Left lung (tissue), 10 donors: ENCODE data around the gene IL1R2. TPM values are rescaled to one million over a fixed set of nuclear protein-coding genes. Genes with fewer than 3 reads are reported as not detected.

Experiments used
- ATAC-seq: fragments of 200-7000 bp; cut with Tn5 transposase; one replicate; pipeline ENCODE4 v1.9.1; 2020; ENCODE audit warnings: moderate library complexity
- DNase-seq, 4 donors: peaks; one replicate each; pipeline ENCODE4 v3.0.0-alpha.2; 2013 to 2020
- H3K27ac ChIP-seq, 2 donors: fragments of 200-600 bp; sonication (generic) in 1 of 2; one replicate each; pipeline versions ENCODE4 v1.5.0 to v1.8.0; 2020 to 2021
- H3K27me3 ChIP-seq, 2 donors: fragments of 200-600 bp; sonication (generic) in 1 of 2; one replicate each; pipeline versions ENCODE4 v1.5.0 to v1.8.0; 2020 to 2021
- H3K36me3 ChIP-seq, 2 donors: fragments of 200-600 bp; sonication (generic) in 1 of 2; one replicate each; pipeline versions ENCODE4 v1.5.0 to v1.8.0; 2020 to 2021
- H3K4me1 ChIP-seq, 2 donors: fragments of 200-600 bp; one replicate each; pipeline ENCODE4 v1.8.0; 2021
- H3K4me3 ChIP-seq, 2 donors: fragments of 200-600 bp; sonication (generic) in 1 of 2; one replicate each; pipeline versions ENCODE4 v1.5.0 to v1.8.0; 2020 to 2021; ENCODE audit warnings: mild to moderate bottlenecking in 1 of 2
- H3K9me3 ChIP-seq, 2 donors: fragments of 200-600 bp; sonication (generic) in 1 of 2; one replicate each; pipeline versions ENCODE4 v1.5.0 to v1.8.0; 2020 to 2021
- CTCF ChIP-seq, 2 donors: fragments of 200-600 bp; sonication (generic) in 1 of 2; IDR thresholded peaks; one replicate each; pipeline versions ENCODE4 v1.5.0 to v1.8.0; 2021; ENCODE audit warnings: antibody characterized with exemption in 2 of 2
- intact Hi-C, 2 donors: fragments of 100-400 bp; cut with DNase I; formaldehyde crosslinking; loops; one replicate each; pipeline versions ENCODE4 v1.11.2 to v1.14.2; 2022
- polyA plus RNA-seq, 6 donors: library from polyadenylated mRNA; unstranded; fragments of 120-200 nt; gene quantifications; one replicate each; pipeline ENCODE4 v1.2.1, GENCODE V29; 2013; ENCODE audit not compliant: insufficient read length in 6 of 6
- total RNA-seq, 2 donors: library from RNA; stranded (reverse); fragmentation: NEBNext Ultra II Directional; extraction: Animal tissue kit (Norgen Biotek cat#: 25700); gene quantifications; one replicate each; pipeline ENCODE4 v1.2.1, GENCODE V29; 2021
- donor health status: DM: no; HTN: yes; CAD: no.
- donor health status: DM: no; HTN: no; CAD: no.

IL1R2 gene
- total and polyA plus RNA-seq, 8 donors = 0.52 to 195 (median 0.80) TPM

GRCh38 chr2:102049756-102050443, 58.1 kb downstream of the IL1R2 start:
- H3K9me3 ChIP-seq = no peaks in the 10 kb centered on the region
- H3K27me3 ChIP-seq = no peaks in the 10 kb centered on the region
- ATAC-seq (peak; percentile 38), DNase-seq (no peak)
- H3K4me1 ChIP-seq = peaks cover 29 to 73% of the 10 kb centered on the region in 2 donors
- TF ChIP-seq CTCF (IDR thresholded peaks at IDR 0.05) = no peak
- H3K4me3 ChIP-seq = no peak overlapping the region
- intact Hi-C loops = no loop called here
- H3K27ac ChIP-seq = peak overlapping the region; percentile 47 to 83
- peaks cover 0 to 22% of the 10 kb centered on the region in 2 donors for H3K36me3 ChIP-seq

- TF ChIP-seq CTCF (IDR thresholded peaks at IDR 0.05) = no peak
- ATAC-seq (peak; percentile 34), DNase-seq (peak in 3 of 4 donors; percentile 77 to 97 (median 97))
- H3K9me3 ChIP-seq = no peaks in the 10 kb centered on the region
- peaks cover 37 to 68% of the 10 kb centered on the region in 2 donors for H3K4me1 ChIP-seq
- intact Hi-C loops = no loop called here
- H3K36me3 ChIP-seq = peaks cover 0 to 18% of the 10 kb centered on the region in 2 donors
- peak overlapping the region; percentile 47 to 83 for H3K27ac ChIP-seq
- H3K27me3 ChIP-seq = no peaks in the 10 kb centered on the region
- no peak overlapping the region for H3K4me3 ChIP-seq
These were observed 59.2 kb downstream of the IL1R2 start for GRCh38 chr2:102050854-102051391.

- no peak for DNase-seq
- no peaks in the 10 kb centered on the region for H3K27me3 ChIP-seq
- H3K27ac ChIP-seq = peak overlapping the region; percentile 47 to 83
- H3K4me3 ChIP-seq = no peak overlapping the region
- no peak for ATAC-seq
- peaks cover 37 to 59% of the 10 kb centered on the region in 2 donors for H3K4me1 ChIP-seq
- H3K9me3 ChIP-seq = no peaks in the 10 kb centered on the region
- TF ChIP-seq CTCF (IDR thresholded peaks at IDR 0.05) = no peak
- intact Hi-C loops = no loop called here
- H3K36me3 ChIP-seq = peaks cover 0 to 9% of the 10 kb centered on the region in 2 donors
These were observed 60.0 kb downstream of the IL1R2 start for GRCh38 chr2:102051692-102052277.

GRCh38 chr2:102052365-102052764, 60.6 kb downstream of the IL1R2 start:
- no peak for TF ChIP-seq CTCF (IDR thresholded peaks at IDR 0.05)
- no peak for ATAC-seq
- no peaks in the 10 kb centered on the region for H3K9me3 ChIP-seq
- H3K27me3 ChIP-seq = no peaks in the 10 kb centered on the region
- peaks cover 0 to 6% of the 10 kb centered on the region in 2 donors for H3K36me3 ChIP-seq
- H3K4me1 ChIP-seq = peaks cover 34 to 60% of the 10 kb centered on the region in 2 donors
- intact Hi-C loops = no loop called here
- no peak overlapping the region for H3K4me3 ChIP-seq
- H3K27ac ChIP-seq = peak overlapping the region; percentile 43 to 83
- DNase-seq = no peak

- H3K9me3 ChIP-seq = no peaks in the 10 kb centered on the region
- no peak for ATAC-seq
- peaks cover 0 to 13% of the 10 kb centered on the region in 2 donors for H3K36me3 ChIP-seq
- intact Hi-C loops = no loop called here
- H3K4me3 ChIP-seq = no peak overlapping the region
- peak overlapping the region; percentile 43 to 83 for H3K27ac ChIP-seq
- H3K27me3 ChIP-seq = no peaks in the 10 kb centered on the region
- no peak for DNase-seq
- no peak for TF ChIP-seq CTCF (IDR thresholded peaks at IDR 0.05)
- H3K4me1 ChIP-seq = peaks cover 40 to 64% of the 10 kb centered on the region in 2 donors
These were observed 61.3 kb downstream of the IL1R2 start for GRCh38 chr2:102053096-102053495.
